Caco-2 (cell line): ENCODE measurements around the gene TNNT1. TPM values are rescaled to one million over a fixed set of nuclear protein-coding genes. Genes with fewer than 3 reads are reported as not detected.

Experiments
- BruUV-seq: library from RNA; stranded (reverse); fragments of 400-500 nt; replicated peaks from 2 replicates; lab custom pipeline; 2021; lab: Mats Ljungman, UMichigan
- CTCF ChIA-PET: fragments of 300-600 bp; sonication (Branson Sonifier 250); formaldehyde crosslinking; loops from one replicate; lab custom pipeline; 2022; ENCODE audit warnings: antibody characterized with exemption; lab: Charles Lee
- POLR2A ChIA-PET: fragments of 300-600 bp; sonication (Branson Sonifier 250); formaldehyde crosslinking; loops from one replicate; lab custom pipeline; 2022; ENCODE audit warnings: antibody characterized with exemption; lab: Charles Lee
- DNase-seq, 2 experiments: peaks; one replicate each; pipeline versions ENCODE4 v3.0.0 to v3.0.0-alpha.2; 2020 to 2022
- H3K27me3 ChIP-seq: replicated peaks from 2 replicates; pipeline ENCODE4 v1.6.0; 2011; ENCODE audit warnings: low read length; ENCODE audit not compliant: control insufficient read depth, insufficient read depth
- H3K36me3 ChIP-seq: 2 replicates; pipeline ENCODE4 v1.5.1; 2011; ENCODE audit warnings: low read length; ENCODE audit not compliant: control insufficient read depth, insufficient read depth
- H3K4me1 ChIP-seq: fragments of 250-450 bp; sonication (Bioruptor Pico); 2 replicates; pipeline ENCODE4 v1.5.1; 2020; ENCODE audit warnings: mild to moderate bottlenecking
- H3K4me3 ChIP-seq: 2 replicates; pipeline ENCODE4 v1.5.1; 2011; ENCODE audit warnings: low read depth, mild to moderate bottlenecking, control low read depth, low read length
- H3K9me3 ChIP-seq: fragments of 250-450 bp; sonication (Bioruptor Pico); 2 replicates; pipeline ENCODE4 v1.5.1; 2020; ENCODE audit warnings: mild to moderate bottlenecking, moderate library complexity
- H3K27ac Mint-ChIP-seq: one replicate; pipeline ENCODE4 v1.8.0; 2022; ENCODE audit warnings: mixed read lengths; ENCODE audit not compliant: unreplicated experiment
- H3K27me3 Mint-ChIP-seq: one replicate; pipeline ENCODE4 v1.8.0; 2022; ENCODE audit warnings: mixed read lengths; ENCODE audit not compliant: insufficient read depth, unreplicated experiment
- H3K36me3 Mint-ChIP-seq: one replicate; pipeline ENCODE4 v1.8.0; 2022; ENCODE audit warnings: mild to moderate bottlenecking, mixed read lengths; ENCODE audit not compliant: insufficient read depth, unreplicated experiment
- H3K4me1 Mint-ChIP-seq: one replicate; pipeline ENCODE4 v1.8.0; 2022; ENCODE audit warnings: low read depth, mixed read lengths; ENCODE audit not compliant: unreplicated experiment
- H3K4me3 Mint-ChIP-seq: one replicate; pipeline ENCODE4 v1.8.0; 2022; ENCODE audit warnings: mild to moderate bottlenecking, moderate library complexity, mixed read lengths; ENCODE audit not compliant: unreplicated experiment
- H3K9me3 Mint-ChIP-seq: one replicate; pipeline ENCODE4 v1.8.0; 2022; ENCODE audit warnings: mixed read lengths; ENCODE audit not compliant: unreplicated experiment
- CTCF ChIP-seq, 2 experiments: fragments of 200-600 bp in 1 of 2; IDR thresholded peaks; 1 replicate in 1 of 2; 2 replicates in 1 of 2; pipeline versions ENCODE4 v1.5.1 to v1.8.0; 2011 to 2022; ENCODE audit warnings: antibody characterized with exemption in 1 of 2, control low read depth in 1 of 2, inconsistent platforms in 1 of 2, low read depth in 1 of 2, low read length in 1 of 2, mild to moderate bottlenecking in 1 of 2, moderate library complexity in 1 of 2; ENCODE audit not compliant: insufficient read depth in 1 of 2, severe bottlenecking in 1 of 2, unreplicated experiment in 1 of 2
- intact Hi-C: fragments of 100-400 bp; cut with micrococcal nuclease; formaldehyde crosslinking; loops from one replicate; pipeline ENCODE4 v1.10.0; 2022; ENCODE audit not compliant: unreplicated experiment
- total RNA-seq: library from RNA; stranded (reverse); gene quantifications from 2 replicates; pipeline ENCODE4 v1.2.3, GENCODE V29; 2022

The TNNT1 gene
- total RNA-seq, 1 experiment from 2014 or later, result 18.0 TPM

- H3K4me3 Mint-ChIP-seq, result no peak overlapping the region
- no peak overlapping the region for H3K4me3 ChIP-seq
- no peaks in the 10 kb centered on the region for H3K9me3 ChIP-seq
- H3K4me1 Mint-ChIP-seq, result no peaks in the 10 kb centered on the region
- BruUV-seq, result no TSS peak
- POLR2A ChIA-PET, result no interaction called here
- no peaks in the 10 kb centered on the region for H3K27me3 Mint-ChIP-seq
- no peak for DNase-seq
- H3K36me3 ChIP-seq, result no peaks in the 10 kb centered on the region
- TF ChIP-seq CTCF (IDR thresholded peaks at IDR 0.05; ENCODE audit: insufficient read depth in 1 of 2, low read depth in 1 of 2, low read length in 1 of 2, severe bottlenecking in 1 of 2, unreplicated experiment in 1 of 2), result no peak
- H3K9me3 Mint-ChIP-seq, result no peaks in the 10 kb centered on the region
- H3K4me1 ChIP-seq, result 0 out of 2 replicates have a peak, but pooled peaks cover 3% of the 10 kb centered on the region
- no peak overlapping the region for H3K27ac Mint-ChIP-seq
- no peaks in the 10 kb centered on the region for H3K36me3 Mint-ChIP-seq
- H3K27me3 ChIP-seq, result no peaks in the 10 kb centered on the region
- intact Hi-C loops, result no loop called here
- CTCF ChIA-PET, result interaction anchor here (1.6 kb wide), 1 partner anchor 250 kb away, joined by 3 read pairs; no protein-coding TSS in a partner anchor
Measured at GRCh38 chr19:55131421-55131820, 17.6 kb downstream of the TNNT1 start.

DNA sequence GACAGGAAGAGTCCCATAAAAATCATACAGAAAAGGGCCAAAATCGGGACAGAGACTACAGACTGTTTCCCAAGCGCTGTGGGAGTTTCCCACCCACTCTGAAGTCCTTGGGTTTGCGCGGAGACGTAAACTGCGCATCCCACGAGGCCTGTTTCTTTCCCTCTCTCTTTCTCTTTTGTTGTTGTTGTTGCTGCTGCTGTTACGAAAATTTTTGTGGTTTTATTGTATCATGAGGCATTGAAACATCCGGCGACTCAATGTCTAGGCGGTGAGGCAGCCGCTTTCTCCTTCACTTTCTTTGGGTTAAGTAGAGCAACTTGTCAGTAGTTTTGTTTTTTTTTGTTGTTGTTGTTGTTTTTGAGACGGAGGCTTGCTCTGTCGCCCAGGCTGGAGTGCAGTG, 30.0 kb downstream of the TNNT1 start:
- Mint-ChIP-seq H3K4me1 (peaks cover 18% of the 10 kb centered on the region), H3K4me3 (peak overlapping the region; percentile 35), H3K9me3 (no peaks in the 10 kb centered on the region), H3K36me3 (peaks cover 16% of the 10 kb centered on the region), H3K27me3 (no peaks in the 10 kb centered on the region), H3K27ac (no peak overlapping the region)
- Histone ChIP-seq H3K4me3 (no peak overlapping the region), H3K36me3 (no peaks in the 10 kb centered on the region; the same call in 1 of the 2 replicates), H3K4me1 (peaks cover 17% of the 10 kb centered on the region; the same call in 1 of the 2 replicates), H3K27me3 (no peaks in the 10 kb centered on the region), H3K9me3 (no peaks in the 10 kb centered on the region)
- CTCF ChIA-PET, result no interaction called here
- intact Hi-C loops, result no loop called here
- no TSS peak for BruUV-seq
- POLR2A ChIA-PET, result no interaction called here
- TF ChIP-seq CTCF (IDR thresholded peaks at IDR 0.05; ENCODE audit: insufficient read depth in 1 of 2, low read depth in 1 of 2, low read length in 1 of 2, severe bottlenecking in 1 of 2, unreplicated experiment in 1 of 2), result no peak
- DNase-seq, result no peak

GRCh38 chr19:55118401-55118991, 30.5 kb downstream of the TNNT1 start:
- peaks cover 16% of the 10 kb centered on the region for H3K36me3 Mint-ChIP-seq
- no peak for TF ChIP-seq CTCF (IDR thresholded peaks at IDR 0.05; ENCODE audit: insufficient read depth in 1 of 2, low read depth in 1 of 2, low read length in 1 of 2, severe bottlenecking in 1 of 2, unreplicated experiment in 1 of 2)
- ChIA-PET CTCF (interaction anchor here (1.1 to 1.4 kb wide), 2 partner anchors 14 to 23 kb away, joined by 3 read pairs; no protein-coding TSS in a partner anchor), POLR2A (interaction anchor here (0.6 to 1.4 kb wide), 2 partner anchors 22 to 932 kb away, joined by 4 read pairs; no protein-coding TSS in a partner anchor)
- H3K9me3 Mint-ChIP-seq, result no peaks in the 10 kb centered on the region
- intact Hi-C loops, result no loop called here
- Histone ChIP-seq H3K27me3 (no peaks in the 10 kb centered on the region), H3K36me3 (no peaks in the 10 kb centered on the region; the same call in 1 of the 2 replicates), H3K4me1 (peaks cover 17% of the 10 kb centered on the region; the same call in 1 of the 2 replicates), H3K4me3 (peak overlapping the region; percentile 88), H3K9me3 (no peaks in the 10 kb centered on the region)
- H3K27me3 Mint-ChIP-seq, result no peaks in the 10 kb centered on the region
- peak overlapping the region; percentile 85 for H3K4me3 Mint-ChIP-seq
- H3K27ac Mint-ChIP-seq, result peak overlapping the region; percentile 79
- H3K4me1 Mint-ChIP-seq, result peaks cover 18% of the 10 kb centered on the region
- DNase-seq, result peak in 1 of 2 experiments; percentile 37
- no TSS peak for BruUV-seq
